ENCODE measurements around the gene BHLHE40.

Gene BHLHE40

GRCh38 chr3:5010706-5011554 lies 31.7 kb downstream of the BHLHE40 start:
- no peaks in the 10 kb centered on the region for H3K27me3 ChIP-seq (ENCODE audit: insufficient read depth, insufficient read length)
- peaks cover 9% of the 10 kb centered on the region for H3K4me1 ChIP-seq (ENCODE audit: insufficient read depth, insufficient read length)
- H3K9me3 ChIP-seq (ENCODE audit: insufficient read depth, low read length): no peaks in the 10 kb centered on the region
- no peak for DNase-seq (ENCODE audit: low read depth, low spot score)
- TF ChIP-seq ZNF274 (IDR thresholded peaks at IDR 0.05; ENCODE audit: low read depth, low read length) (no peak), SUZ12 (IDR thresholded peaks at IDR 0.05; ENCODE audit: extremely low read depth, insufficient read depth, insufficient read length) (no peak), YY1 (IDR thresholded peaks at IDR 0.05; ENCODE audit: insufficient read depth, insufficient read length) (no peak)
- H3K4me3 ChIP-seq (ENCODE audit: insufficient read length, low read depth): no peak overlapping the region
- no peak overlapping the region for H3K9ac ChIP-seq (ENCODE audit: insufficient read length, low read depth)
- H3K36me3 ChIP-seq (ENCODE audit: insufficient read depth, insufficient read length, low read length): no peaks in the 10 kb centered on the region

- Histone ChIP-seq H3K9ac (ENCODE audit: insufficient read length, low read depth) (no peak overlapping the region), H3K4me3 (ENCODE audit: insufficient read length, low read depth) (no peak overlapping the region), H3K36me3 (ENCODE audit: insufficient read depth, insufficient read length, low read length) (no peaks in the 10 kb centered on the region), H3K4me1 (ENCODE audit: insufficient read depth, insufficient read length) (peaks cover 9% of the 10 kb centered on the region), H3K9me3 (ENCODE audit: insufficient read depth, low read length) (no peaks in the 10 kb centered on the region), H3K27me3 (ENCODE audit: insufficient read depth, insufficient read length) (no peaks in the 10 kb centered on the region)
- TF ChIP-seq ZNF274 (IDR thresholded peaks at IDR 0.05; ENCODE audit: low read depth, low read length): no peak
- no peak for DNase-seq (ENCODE audit: low read depth, low spot score)
Observed at GRCh38 chr3:5011555-5012256, 32.5 kb downstream of the BHLHE40 start.

- TF ChIP-seq SUZ12 (IDR thresholded peaks at IDR 0.05; ENCODE audit: extremely low read depth, insufficient read depth, insufficient read length) (no peak), ZNF274 (IDR thresholded peaks at IDR 0.05; ENCODE audit: low read depth, low read length) (no peak), YY1 (IDR thresholded peaks at IDR 0.05; ENCODE audit: insufficient read depth, insufficient read length) (no peak)
- DNase-seq (ENCODE audit: low read depth, low spot score): no peak
Observed at GRCh38 chr3:5012367-5012766, 33.1 kb downstream of the BHLHE40 start.

GRCh38 chr3:5013021-5013906 lies 34.0 kb downstream of the BHLHE40 start:
- DNase-seq (ENCODE audit: low read depth, low spot score): no peak
- TF ChIP-seq SUZ12 (IDR thresholded peaks at IDR 0.05; ENCODE audit: extremely low read depth, insufficient read depth, insufficient read length): no peak
- TF ChIP-seq ZNF274 (IDR thresholded peaks at IDR 0.05; ENCODE audit: low read depth, low read length): no peak
- no peak for TF ChIP-seq YY1 (IDR thresholded peaks at IDR 0.05; ENCODE audit: insufficient read depth, insufficient read length)
- no peaks in the 10 kb centered on the region for H3K27me3 ChIP-seq (ENCODE audit: insufficient read depth, insufficient read length)
- no peak overlapping the region for H3K4me3 ChIP-seq (ENCODE audit: insufficient read length, low read depth)
- H3K9ac ChIP-seq (ENCODE audit: insufficient read length, low read depth): no peak overlapping the region
- no peaks in the 10 kb centered on the region for H3K9me3 ChIP-seq (ENCODE audit: insufficient read depth, low read length)
- H3K4me1 ChIP-seq (ENCODE audit: insufficient read depth, insufficient read length): peaks cover 9% of the 10 kb centered on the region
- H3K36me3 ChIP-seq (ENCODE audit: insufficient read depth, insufficient read length, low read length): no peaks in the 10 kb centered on the region

More at GRCh38 chr3:5012367-5012766, 33.1 kb downstream of the BHLHE40 start:
- Histone ChIP-seq H3K36me3 (ENCODE audit: insufficient read depth, insufficient read length, low read length) (no peaks in the 10 kb centered on the region), H3K27me3 (ENCODE audit: insufficient read depth, insufficient read length) (no peaks in the 10 kb centered on the region), H3K9ac (ENCODE audit: insufficient read length, low read depth) (no peak overlapping the region), H3K4me3 (ENCODE audit: insufficient read length, low read depth) (no peak overlapping the region), H3K4me1 (ENCODE audit: insufficient read depth, insufficient read length) (peaks cover 9% of the 10 kb centered on the region), H3K9me3 (ENCODE audit: insufficient read depth, low read length) (no peaks in the 10 kb centered on the region)

GRCh38 chr3:5014391-5014790 lies 35.2 kb downstream of the BHLHE40 start:
- Histone ChIP-seq H3K9ac (ENCODE audit: insufficient read length, low read depth) (no peak overlapping the region), H3K36me3 (ENCODE audit: insufficient read depth, insufficient read length, low read length) (no peaks in the 10 kb centered on the region), H3K9me3 (ENCODE audit: insufficient read depth, low read length) (no peaks in the 10 kb centered on the region), H3K27me3 (ENCODE audit: insufficient read depth, insufficient read length) (no peaks in the 10 kb centered on the region), H3K4me3 (ENCODE audit: insufficient read length, low read depth) (no peak overlapping the region), H3K4me1 (ENCODE audit: insufficient read depth, insufficient read length) (peaks cover 9% of the 10 kb centered on the region)
- TF ChIP-seq ZNF274 (IDR thresholded peaks at IDR 0.05; ENCODE audit: low read depth, low read length) (no peak), SUZ12 (IDR thresholded peaks at IDR 0.05; ENCODE audit: extremely low read depth, insufficient read depth, insufficient read length) (no peak), YY1 (IDR thresholded peaks at IDR 0.05; ENCODE audit: insufficient read depth, insufficient read length) (no peak)
- no peak for DNase-seq (ENCODE audit: low read depth, low spot score)

- no peaks in the 10 kb centered on the region for H3K27me3 ChIP-seq (ENCODE audit: insufficient read depth, insufficient read length)
- DNase-seq (ENCODE audit: low read depth, low spot score): no peak
- TF ChIP-seq SUZ12 (IDR thresholded peaks at IDR 0.05; ENCODE audit: extremely low read depth, insufficient read depth, insufficient read length): no peak
- no peak for TF ChIP-seq ZNF274 (IDR thresholded peaks at IDR 0.05; ENCODE audit: low read depth, low read length)
- TF ChIP-seq YY1 (IDR thresholded peaks at IDR 0.05; ENCODE audit: insufficient read depth, insufficient read length): no peak
- peaks cover 9% of the 10 kb centered on the region for H3K4me1 ChIP-seq (ENCODE audit: insufficient read depth, insufficient read length)
- H3K36me3 ChIP-seq (ENCODE audit: insufficient read depth, insufficient read length, low read length): no peaks in the 10 kb centered on the region
- no peaks in the 10 kb centered on the region for H3K9me3 ChIP-seq (ENCODE audit: insufficient read depth, low read length)
- H3K9ac ChIP-seq (ENCODE audit: insufficient read length, low read depth): no peak overlapping the region
- H3K4me3 ChIP-seq (ENCODE audit: insufficient read length, low read depth): no peak overlapping the region
Observed at GRCh38 chr3:5015056-5015455, 35.8 kb downstream of the BHLHE40 start.
